Measurements from ENCODE around the gene GLTP.

- TF ChIP-seq CTCF (conservative IDR thresholded peaks at IDR 0.05; ENCODE audit: low read length), result no peak
- no peak for TF ChIP-seq EZH2phosphoT487 (IDR thresholded peaks at IDR 0.05; ENCODE audit: borderline replicate concordance)
Observed at GRCh38 chr12:109868182-109869051, 11.9 kb downstream of the GLTP start.
